PC-3 (cell line): ENCODE data around the gene ROMO1.

ENCODE experiments used
- CTCF ChIP-seq: fragments of 300-600 bp; sonication (generic); conservative IDR thresholded peaks from 2 replicates; pipeline ENCODE4 v1.5.1; 2017; ENCODE audit warnings: antibody characterized with exemption, low read depth, mild to moderate bottlenecking, low read length
- EZH2 ChIP-seq: fragments of 300-600 bp; sonication (generic); IDR thresholded peaks from one replicate; pipeline ENCODE4 v1.6.1; 2017; ENCODE audit warnings: antibody characterized with exemption, mild to moderate bottlenecking, low read length; ENCODE audit not compliant: unreplicated experiment

GRCh38 chr20:35653893-35654292, 45.3 kb upstream of the ROMO1 start:
- TF ChIP-seq EZH2 (no peak), CTCF (no peak)
